ENCODE measurements around the gene ZNF816.
"Not testable (repeated sequence)": the region's sequence is repeated elsewhere in the genome, so short reads cannot be mapped to it uniquely, and the experiment has no call there.

Gene ZNF816

GRCh38 chr19:52990759-52991418 lies 28.2 kb upstream of the ZNF816 start:
- no peak for TF ChIP-seq CTCF (IDR thresholded peaks at IDR 0.05; ENCODE audit: extremely low read depth, missing control alignments)
- no peak for DNase-seq (ENCODE audit: low spot score)

- TF ChIP-seq CTCF (IDR thresholded peaks at IDR 0.05; ENCODE audit: extremely low read depth, missing control alignments) = no peak
These were observed 25.8 kb upstream of the ZNF816 start for GRCh38 chr19:52988506-52988905.

GRCh38 chr19:52987221-52987620 lies 24.5 kb upstream of the ZNF816 start:
- no peak for DNase-seq (ENCODE audit: low spot score)
- no peak for TF ChIP-seq CTCF (IDR thresholded peaks at IDR 0.05; ENCODE audit: extremely low read depth, missing control alignments)

More at GRCh38 chr19:52988506-52988905, 25.8 kb upstream of the ZNF816 start:
- DNase-seq (ENCODE audit: low spot score) = no peak

- not testable (repeated sequence) for DNase-seq (ENCODE audit: low spot score)
These were observed 20.5 kb upstream of the ZNF816 start for GRCh38 chr19:52983167-52983566.

- DNase-seq (ENCODE audit: low spot score) = no peak
- no peak for TF ChIP-seq CTCF (IDR thresholded peaks at IDR 0.05; ENCODE audit: extremely low read depth, missing control alignments)
These were observed 18.6 kb upstream of the ZNF816 start for GRCh38 chr19:52981329-52981728.

- no peak for TF ChIP-seq CTCF (IDR thresholded peaks at IDR 0.05; ENCODE audit: extremely low read depth, missing control alignments)
These were observed 5.1 kb upstream of the ZNF816 start for GRCh38 chr19:52967772-52968171.

GRCh38 chr19:52963247-52963618 lies 552 bp upstream of the ZNF816 start:
- TF ChIP-seq CTCF (IDR thresholded peaks at IDR 0.05; ENCODE audit: extremely low read depth, missing control alignments) = no peak
- DNase-seq (ENCODE audit: low spot score) = peak; percentile 16

More at GRCh38 chr19:52967772-52968171, 5.1 kb upstream of the ZNF816 start:
- DNase-seq (ENCODE audit: low spot score) = no peak

GRCh38 chr19:52961981-52962380 lies 700 bp downstream of the ZNF816 start:
- no peak for TF ChIP-seq CTCF (IDR thresholded peaks at IDR 0.05; ENCODE audit: extremely low read depth, missing control alignments)
- DNase-seq (ENCODE audit: low spot score) = no peak
